ENCODE measurements around the gene UQCRQ.

UQCRQ gene

DNA sequence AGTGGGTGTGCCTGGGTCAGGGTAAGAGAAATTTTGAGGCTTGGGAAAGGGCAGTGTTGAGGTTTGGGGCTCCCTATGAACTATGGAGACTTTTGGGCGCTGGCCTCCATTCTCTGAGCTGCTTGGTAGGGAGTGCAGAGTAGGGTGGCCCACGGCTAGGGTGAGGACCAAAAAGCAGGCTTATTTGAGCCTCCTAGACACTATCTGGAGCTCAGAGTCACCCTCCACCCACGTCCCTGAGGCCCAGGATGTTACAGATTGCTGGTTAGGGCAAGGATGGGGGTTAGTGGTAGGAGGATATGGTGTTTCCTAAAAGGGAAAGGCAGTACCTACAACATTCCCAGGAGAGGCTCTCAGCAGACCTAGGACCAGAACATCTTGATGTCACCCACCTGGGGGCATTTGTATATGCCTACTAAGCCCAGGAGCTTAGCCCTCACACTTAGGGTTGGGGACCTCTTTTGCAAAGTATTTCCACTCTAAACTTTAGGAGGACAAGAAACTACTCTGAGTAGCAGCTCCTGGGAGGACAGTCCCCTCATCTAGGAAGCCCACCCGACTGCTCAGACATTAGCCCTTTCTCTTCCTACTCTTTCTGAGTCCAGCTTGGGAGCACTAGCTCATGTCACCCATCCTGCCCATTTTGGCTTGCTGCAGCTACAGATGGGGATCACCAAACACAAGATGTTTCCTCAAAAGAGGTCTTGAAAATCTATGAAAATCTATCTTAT is 38.3 kb upstream of the UQCRQ start:
- no peaks in the 10 kb centered on the region for H3K79me2 ChIP-seq (ENCODE audit: low read length)
- 0 out of 2 replicates have a peak, but pooled peaks cover 3% of the 10 kb centered on the region for H3K4me1 ChIP-seq (ENCODE audit: low read length)
- no peaks in the 10 kb centered on the region for H3K9me3 ChIP-seq (ENCODE audit: insufficient read depth, low read length)
- no peaks in the 10 kb centered on the region for H3K27me3 ChIP-seq (ENCODE audit: low read depth, low read length)
- H3K36me3 ChIP-seq (replicated peaks; ENCODE audit: low read depth, low read length) = no peaks in the 10 kb centered on the region
- no peak overlapping the region for H3K27ac ChIP-seq (ENCODE audit: low read length)
- no peak overlapping the region for H2AFZ ChIP-seq (ENCODE audit: low read depth, low read length)
- H3K4me2 ChIP-seq (ENCODE audit: low read length) = no peak overlapping the region
- H4K20me1 ChIP-seq (ENCODE audit: insufficient read depth, low read length) = no peaks in the 10 kb centered on the region
- TF ChIP-seq, protein P1, sequence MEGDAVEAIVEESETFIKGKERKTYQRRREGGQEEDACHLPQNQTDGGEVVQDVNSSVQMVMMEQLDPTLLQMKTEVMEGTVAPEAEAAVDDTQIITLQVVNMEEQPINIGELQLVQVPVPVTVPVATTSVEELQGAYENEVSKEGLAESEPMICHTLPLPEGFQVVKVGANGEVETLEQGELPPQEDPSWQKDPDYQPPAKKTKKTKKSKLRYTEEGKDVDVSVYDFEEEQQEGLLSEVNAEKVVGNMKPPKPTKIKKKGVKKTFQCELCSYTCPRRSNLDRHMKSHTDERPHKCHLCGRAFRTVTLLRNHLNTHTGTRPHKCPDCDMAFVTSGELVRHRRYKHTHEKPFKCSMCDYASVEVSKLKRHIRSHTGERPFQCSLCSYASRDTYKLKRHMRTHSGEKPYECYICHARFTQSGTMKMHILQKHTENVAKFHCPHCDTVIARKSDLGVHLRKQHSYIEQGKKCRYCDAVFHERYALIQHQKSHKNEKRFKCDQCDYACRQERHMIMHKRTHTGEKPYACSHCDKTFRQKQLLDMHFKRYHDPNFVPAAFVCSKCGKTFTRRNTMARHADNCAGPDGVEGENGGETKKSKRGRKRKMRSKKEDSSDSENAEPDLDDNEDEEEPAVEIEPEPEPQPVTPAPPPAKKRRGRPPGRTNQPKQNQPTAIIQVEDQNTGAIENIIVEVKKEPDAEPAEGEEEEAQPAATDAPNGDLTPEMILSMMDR (IDR thresholded peaks at IDR 0.05; ENCODE audit: low read depth, low read length) = no peak
- TF ChIP-seq EZH2phosphoT487 (IDR thresholded peaks at IDR 0.05; ENCODE audit: low read depth) = no peak
- no peak overlapping the region for H3K9ac ChIP-seq (ENCODE audit: low read length)
- no peak overlapping the region for H3K4me3 ChIP-seq (ENCODE audit: low read length)

DNA sequence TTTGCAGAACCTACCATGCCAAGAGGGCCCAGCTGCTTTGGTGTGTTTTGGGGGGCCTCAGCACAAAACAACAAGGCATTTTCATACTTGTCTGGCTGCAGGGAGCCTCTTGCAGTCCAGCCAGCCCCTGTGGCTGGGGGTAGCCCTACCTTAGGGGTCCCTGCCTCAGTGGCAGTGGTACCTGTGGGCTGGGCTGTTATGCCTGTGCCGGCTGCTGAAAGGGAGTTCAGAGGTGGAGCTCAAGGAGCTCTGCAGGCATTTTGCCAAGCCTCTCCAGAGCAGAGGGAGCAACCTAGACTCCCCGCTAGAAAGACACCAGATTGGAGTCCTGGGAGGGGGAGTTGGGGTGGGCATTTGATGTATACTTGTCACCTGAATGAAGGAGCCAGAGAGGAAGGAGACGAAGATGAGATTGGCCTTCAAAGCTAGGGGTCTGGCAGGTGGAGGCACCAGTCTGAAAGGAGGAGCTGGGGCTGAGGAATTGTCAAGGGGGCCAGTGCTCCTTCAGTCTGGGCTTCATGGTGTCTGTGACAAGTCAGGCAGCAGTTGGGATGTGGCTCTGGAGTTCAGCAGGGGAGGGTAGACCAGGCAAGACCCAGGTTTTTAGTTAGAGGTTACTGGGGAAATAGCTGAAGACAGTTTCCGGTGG is 37.5 kb upstream of the UQCRQ start:
- Histone ChIP-seq H3K27ac (ENCODE audit: low read length) (no peak overlapping the region), H4K20me1 (ENCODE audit: insufficient read depth, low read length) (no peaks in the 10 kb centered on the region), H3K9me3 (ENCODE audit: insufficient read depth, low read length) (no peaks in the 10 kb centered on the region), H3K79me2 (ENCODE audit: low read length) (no peaks in the 10 kb centered on the region), H3K36me3 (replicated peaks; ENCODE audit: low read depth, low read length) (no peaks in the 10 kb centered on the region), H2AFZ (ENCODE audit: low read depth, low read length) (no peak overlapping the region), H3K4me1 (ENCODE audit: low read length) (0 out of 2 replicates have a peak, but pooled peaks cover 3% of the 10 kb centered on the region), H3K9ac (ENCODE audit: low read length) (no peak overlapping the region), H3K4me2 (ENCODE audit: low read length) (no peak overlapping the region), H3K4me3 (ENCODE audit: low read length) (no peak overlapping the region), H3K27me3 (ENCODE audit: low read depth, low read length) (no peaks in the 10 kb centered on the region)
- no peak for TF ChIP-seq EZH2phosphoT487 (IDR thresholded peaks at IDR 0.05; ENCODE audit: low read depth)

GRCh38 chr5:132829742-132830435 is 36.6 kb upstream of the UQCRQ start:
- Histone ChIP-seq H3K36me3 (replicated peaks; ENCODE audit: low read depth, low read length) (no peaks in the 10 kb centered on the region), H3K4me3 (ENCODE audit: low read length) (peak overlapping the region; percentile 90), H2AFZ (ENCODE audit: low read depth, low read length) (peak overlapping the region; percentile 81), H3K79me2 (ENCODE audit: low read length) (no peaks in the 10 kb centered on the region), H4K20me1 (ENCODE audit: insufficient read depth, low read length) (no peaks in the 10 kb centered on the region), H3K9me3 (ENCODE audit: insufficient read depth, low read length) (no peaks in the 10 kb centered on the region), H3K27ac (ENCODE audit: low read length) (no peak overlapping the region), H3K4me1 (ENCODE audit: low read length) (0 out of 2 replicates have a peak, but pooled peaks cover 3% of the 10 kb centered on the region), H3K27me3 (ENCODE audit: low read depth, low read length) (no peaks in the 10 kb centered on the region), H3K4me2 (ENCODE audit: low read length) (peak overlapping the region; percentile 70), H3K9ac (ENCODE audit: low read length) (peak overlapping the region; percentile 72)
- TF ChIP-seq, protein P1 (IDR thresholded peaks at IDR 0.05; ENCODE audit: low read depth, low read length) = peak; percentile 55
- TF ChIP-seq EZH2phosphoT487 (IDR thresholded peaks at IDR 0.05; ENCODE audit: low read depth) = no peak

DNA sequence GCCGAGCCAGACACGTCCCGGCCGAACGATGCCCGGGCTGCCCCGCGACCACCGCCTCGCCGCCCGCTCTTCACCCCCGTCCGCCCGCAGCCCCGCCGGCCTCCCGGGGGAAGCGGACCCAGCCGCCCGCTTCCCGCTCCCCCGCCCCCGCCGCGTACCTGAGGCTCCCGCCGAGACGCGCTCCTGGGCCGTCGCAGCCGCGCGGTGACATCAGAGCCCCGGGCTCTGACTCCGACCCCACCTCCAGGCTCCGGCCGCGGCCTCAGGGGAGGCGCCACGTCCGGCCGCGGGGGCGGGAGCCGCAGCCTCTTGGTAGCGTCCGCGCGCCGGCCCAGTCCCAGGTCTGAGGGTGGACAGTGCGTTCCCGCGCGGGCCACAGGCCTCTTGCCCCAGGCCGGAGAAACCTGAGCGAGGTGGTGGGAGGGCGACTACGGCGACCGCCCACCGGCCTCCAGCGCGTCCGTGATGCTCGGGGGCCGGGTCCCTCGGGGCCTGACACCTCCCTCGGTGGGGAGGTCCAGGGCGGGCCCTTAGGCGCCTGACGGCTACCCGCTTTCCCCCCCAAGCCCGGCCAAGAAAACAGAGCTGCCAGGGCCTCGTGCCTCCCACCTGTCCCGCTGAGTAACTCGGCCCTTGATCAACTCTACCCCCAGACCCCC is 35.9 kb upstream of the UQCRQ start, which contains the start of gene SHROOM1:
Gene SHROOM1 (minus strand): TSS at position 212 of the 659 bp plus-strand sequence. CDS start 4,507 bp downstream, outside the sequence.
- TF ChIP-seq EZH2phosphoT487 (IDR thresholded peaks at IDR 0.05; ENCODE audit: low read depth) = no peak
- Histone ChIP-seq H3K36me3 (replicated peaks; ENCODE audit: low read depth, low read length) (no peaks in the 10 kb centered on the region), H3K9me3 (ENCODE audit: insufficient read depth, low read length) (no peaks in the 10 kb centered on the region), H3K4me3 (ENCODE audit: low read length) (peak within 1 kb of the TSS; percentile 90), H2AFZ (ENCODE audit: low read depth, low read length) (peak within 1 kb of the TSS; percentile 81), H4K20me1 (ENCODE audit: insufficient read depth, low read length) (no peaks in the 10 kb centered on the region), H3K4me2 (ENCODE audit: low read length) (peak within 1 kb of the TSS; percentile 70), H3K27ac (ENCODE audit: low read length) (no peak within 1 kb of the TSS), H3K27me3 (ENCODE audit: low read depth, low read length) (no peaks in the 10 kb centered on the region), H3K4me1 (ENCODE audit: low read length) (0 out of 2 replicates have a peak, but pooled peaks cover 3% of the 10 kb centered on the region), H3K79me2 (ENCODE audit: low read length) (no peaks in the 10 kb centered on the region), H3K9ac (ENCODE audit: low read length) (peak within 1 kb of the TSS; percentile 72)

All from OCI-LY3 (cell line).